H9 (cell line): ENCODE measurements around the gene FUT8. TPM values are rescaled to one million over a fixed set of nuclear protein-coding genes. Genes with fewer than 3 reads are reported as not detected.

ENCODE experiments used
- DNase-seq: peaks from one replicate; pipeline ENCODE4 v3.0.0-alpha.2; 2017
- H2AFZ ChIP-seq: one replicate; pipeline ENCODE4 v1.6.1; 2013; ENCODE audit warnings: mild to moderate bottlenecking, low read length, control low read depth, moderate library complexity
- H2AK5ac ChIP-seq: 2 replicates; pipeline ENCODE4 v1.6.1; 2013; ENCODE audit warnings: low read length, control low read depth, mixed read lengths; ENCODE audit not compliant: insufficient read length
- H2BK120ac ChIP-seq: one replicate; pipeline ENCODE4 v1.6.1; 2013; ENCODE audit warnings: low read depth, mild to moderate bottlenecking, low read length, control low read depth, inconsistent platforms; ENCODE audit not compliant: poor library complexity, severe bottlenecking
- H2BK12ac ChIP-seq: 2 replicates; pipeline ENCODE4 v1.6.1; 2013; ENCODE audit warnings: low read length, control low read depth, mixed read lengths, low read depth; ENCODE audit not compliant: insufficient read length
- H2BK15ac ChIP-seq: 2 replicates; pipeline ENCODE4 v1.6.1; 2013; ENCODE audit warnings: low read depth, low read length, control low read depth
- H2BK20ac ChIP-seq: one replicate; pipeline ENCODE4 v1.6.1; 2013; ENCODE audit warnings: low read depth, mild to moderate bottlenecking, low read length, control low read depth, inconsistent platforms; ENCODE audit not compliant: poor library complexity, severe bottlenecking
- H2BK5ac ChIP-seq: 2 replicates; pipeline ENCODE4 v1.6.1; 2013; ENCODE audit warnings: low read length, control low read depth, mixed read lengths; ENCODE audit not compliant: insufficient read length
- H3K14ac ChIP-seq: 2 replicates; pipeline ENCODE4 v1.6.1; 2013; ENCODE audit warnings: low read length, control low read depth; ENCODE audit not compliant: insufficient read depth
- H3K18ac ChIP-seq: 2 replicates; pipeline ENCODE4 v1.6.1; 2013; ENCODE audit warnings: low read depth, mild to moderate bottlenecking, mixed read lengths, low read length, control low read depth; ENCODE audit not compliant: insufficient read length
- H3K23ac ChIP-seq: 2 replicates; pipeline ENCODE4 v1.6.1; 2013; ENCODE audit warnings: low read length, control low read depth, mixed read lengths, low read depth; ENCODE audit not compliant: insufficient read length
- H3K23me2 ChIP-seq: 2 replicates; pipeline ENCODE4 v1.6.1; 2013; ENCODE audit warnings: low read depth, mild to moderate bottlenecking, mixed read lengths, low read length, control low read depth; ENCODE audit not compliant: insufficient read length, poor library complexity, severe bottlenecking
- H3K27ac ChIP-seq: 2 replicates; pipeline ENCODE4 v1.5.1; 2013; ENCODE audit warnings: low read length, control low read depth, mixed read lengths, low read depth; ENCODE audit not compliant: insufficient read length
- H3K27me3 ChIP-seq: 2 replicates; pipeline ENCODE4 v1.6.1; 2013; ENCODE audit warnings: low read length, control low read depth, inconsistent platforms; ENCODE audit not compliant: insufficient read depth
- H3K4ac ChIP-seq: 2 replicates; pipeline ENCODE4 v1.6.1; 2013; ENCODE audit warnings: low read depth, mild to moderate bottlenecking, control low read depth, inconsistent platforms, low read length, moderate library complexity
- H3K4me1 ChIP-seq: 2 replicates; pipeline ENCODE4 v1.6.1; 2013; ENCODE audit warnings: low read length, control low read depth, inconsistent platforms; ENCODE audit not compliant: insufficient read depth
- H3K4me2 ChIP-seq: 2 replicates; pipeline ENCODE4 v1.6.1; 2013; ENCODE audit warnings: low read length, control low read depth, mixed read lengths; ENCODE audit not compliant: insufficient read length, insufficient read depth
- H3K56ac ChIP-seq: 2 replicates; pipeline ENCODE4 v1.6.1; 2013; ENCODE audit warnings: low read depth, mild to moderate bottlenecking, mixed read lengths, low read length, control low read depth; ENCODE audit not compliant: insufficient read length
- H3K79me1 ChIP-seq: 2 replicates; pipeline ENCODE4 v1.6.1; 2013; ENCODE audit warnings: low read depth, mild to moderate bottlenecking, moderate library complexity, low read length, control low read depth, inconsistent platforms; ENCODE audit not compliant: insufficient read depth, poor library complexity, severe bottlenecking
- H3K79me2 ChIP-seq: 2 replicates; pipeline ENCODE4 v1.6.1; 2013; ENCODE audit warnings: low read length, control low read depth, inconsistent platforms; ENCODE audit not compliant: insufficient read depth
- H3K9ac ChIP-seq: 2 replicates; pipeline ENCODE4 v1.6.1; 2013; ENCODE audit warnings: low read length, control low read depth, mixed read lengths; ENCODE audit not compliant: insufficient read length; ENCODE audit errors: extremely low read depth
- H3K9me3 ChIP-seq: one replicate; pipeline ENCODE4 v1.6.1; 2013; ENCODE audit warnings: low read depth, low read length, inconsistent platforms; ENCODE audit not compliant: control insufficient read depth
- H3T11ph ChIP-seq: one replicate; pipeline ENCODE4 v1.6.1; 2013; ENCODE audit warnings: mild to moderate bottlenecking, low read length, control low read depth, inconsistent platforms
- H4K20me1 ChIP-seq: one replicate; pipeline ENCODE4 v1.6.1; 2013; ENCODE audit not compliant: control insufficient read depth, insufficient read length, insufficient read depth
- H4K5ac ChIP-seq: 2 replicates; pipeline ENCODE4 v1.6.1; 2013; ENCODE audit warnings: low read depth, mild to moderate bottlenecking, mixed read lengths, low read length, control low read depth; ENCODE audit not compliant: insufficient read length
- H4K8ac ChIP-seq: replicated peaks from 2 replicates; pipeline ENCODE4 v1.6.1; 2013; ENCODE audit warnings: low read length, control low read depth, mixed read lengths, low read depth; ENCODE audit not compliant: insufficient read length
- H4K91ac ChIP-seq: 2 replicates; pipeline ENCODE4 v1.6.1; 2013; ENCODE audit warnings: low read depth, mild to moderate bottlenecking, moderate library complexity, mixed read lengths, low read length, control low read depth; ENCODE audit not compliant: insufficient read length
- H3K27ac Mint-ChIP-seq, 3 experiments: 2 replicates in 2 of 3; 3 replicates in 1 of 3; pipeline ENCODE4 v1.8.0; 2020 to 2021; ENCODE audit warnings: mixed read lengths in 3 of 3, mild to moderate bottlenecking in 1 of 3, moderate library complexity in 1 of 3
- H3K27me3 Mint-ChIP-seq: 2 replicates; pipeline ENCODE4 v1.8.0; 2021; ENCODE audit warnings: low read depth, mild to moderate bottlenecking, moderate library complexity, mixed read lengths
- H3K36me3 Mint-ChIP-seq, 3 experiments: 2 replicates in 2 of 3; 3 replicates in 1 of 3; pipeline ENCODE4 v1.8.0; 2020 to 2021; ENCODE audit warnings: low read depth in 3 of 3, mixed read lengths in 3 of 3; ENCODE audit not compliant: insufficient read depth in 1 of 3
- H3K4me1 Mint-ChIP-seq, 2 experiments: 2 replicates each; pipeline ENCODE4 v1.8.0; 2020; ENCODE audit warnings: mixed read lengths in 2 of 2
- H3K4me3 Mint-ChIP-seq, 2 experiments: 2 replicates in 1 of 2; 3 replicates in 1 of 2; pipeline ENCODE4 v1.8.0; 2020 to 2021; ENCODE audit warnings: mild to moderate bottlenecking in 2 of 2, mixed read lengths in 2 of 2, moderate library complexity in 1 of 2
- H3K9me3 Mint-ChIP-seq, 2 experiments: 2 replicates in 1 of 2; 3 replicates in 1 of 2; pipeline ENCODE4 v1.8.0; 2020; ENCODE audit warnings: mild to moderate bottlenecking in 2 of 2, mixed read lengths in 2 of 2, moderate library complexity in 1 of 2
- WGBS: extraction: QIAGEN DNeasy Blood & Tissue Kit; methylation state at CpG from one replicate; pipeline ENCODE4 v1.1.7; 2013; ENCODE audit warnings: missing lambda C conversion rate, low lambda C conversion rate, mixed read lengths; ENCODE audit not compliant: insufficient read length; ENCODE audit errors: extremely low coverage; 5-methylcytosine and 5-hydroxymethylcytosine counted together
- total RNA-seq: library from RNA; stranded (reverse); gene quantifications from 2 replicates; pipeline ENCODE4 v1.2.1, GENCODE V29; 2021
- TF ChIP-seq, protein P1 (sequence below): fragments of 200-600 bp; sonication (generic); conservative IDR thresholded peaks from 3 replicates; pipeline ENCODE4 v1.8.0; 2021; ENCODE audit warnings: antibody characterized with exemption, mild to moderate bottlenecking

Gene FUT8
- total RNA-seq, 1 experiment from 2014 or later: 44.3 TPM

DNA sequence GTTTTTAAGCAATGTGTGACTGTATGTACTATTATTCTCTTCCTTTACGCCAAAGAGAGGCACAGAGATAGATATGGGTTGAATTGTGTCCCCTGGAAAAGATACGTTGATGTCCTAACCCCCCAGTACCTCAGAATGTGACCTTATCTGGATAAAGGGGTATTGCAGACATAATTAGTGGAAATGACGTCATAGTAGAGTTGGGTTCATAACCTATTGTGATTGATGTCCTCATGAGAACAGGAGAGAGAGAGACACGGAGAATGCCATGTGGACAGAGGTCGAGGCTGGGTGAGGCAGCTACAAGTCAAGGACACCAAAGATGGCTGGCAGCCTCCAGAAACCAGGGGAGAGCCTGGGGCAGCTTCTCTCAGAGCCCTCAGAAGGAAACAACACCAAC lies 376.3 kb downstream of the FUT8 start:
- Histone ChIP-seq H3K4ac (no peak overlapping the region), H3K18ac (no peak overlapping the region), H4K8ac (no peak overlapping the region), H2AK5ac (no peak overlapping the region), H3K4me1 (peaks cover 3% of the 10 kb centered on the region; the same call in 1 of the 2 replicates), H3K14ac (no peak overlapping the region), H3K23me2 (no peaks in the 10 kb centered on the region), H3K79me1 (no peaks in the 10 kb centered on the region), H2BK120ac (no peak overlapping the region), H3K27ac (no peak overlapping the region), H3K9me3 (no peaks in the 10 kb centered on the region), H2BK20ac (no peak overlapping the region), H3K27me3 (no peaks in the 10 kb centered on the region), H3T11ph (no peak overlapping the region), H3K4me2 (no peak overlapping the region), H4K5ac (no peak overlapping the region), H3K79me2 (no peaks in the 10 kb centered on the region), H2BK12ac (no peak overlapping the region), H3K56ac (no peak overlapping the region), H4K20me1 (peaks cover 2% of the 10 kb centered on the region), H3K9ac (no peak overlapping the region), H3K23ac (no peak overlapping the region), H2BK5ac (no peak overlapping the region), H4K91ac (no peak overlapping the region), H2BK15ac (no peak overlapping the region), H2AFZ (no peak overlapping the region)
- no peak overlapping the region for H3K4me3 Mint-ChIP-seq
- no peak for DNase-seq
- no peaks in the 10 kb centered on the region for H3K36me3 Mint-ChIP-seq
- H3K4me1 Mint-ChIP-seq: peaks cover 1 to 2% of the 10 kb centered on the region in 2 experiments; a peak in 2 of 4 replicates
- WGBS: no CpG with 5 or more reads among the region's 5 CpGs
- TF ChIP-seq, protein P1, sequence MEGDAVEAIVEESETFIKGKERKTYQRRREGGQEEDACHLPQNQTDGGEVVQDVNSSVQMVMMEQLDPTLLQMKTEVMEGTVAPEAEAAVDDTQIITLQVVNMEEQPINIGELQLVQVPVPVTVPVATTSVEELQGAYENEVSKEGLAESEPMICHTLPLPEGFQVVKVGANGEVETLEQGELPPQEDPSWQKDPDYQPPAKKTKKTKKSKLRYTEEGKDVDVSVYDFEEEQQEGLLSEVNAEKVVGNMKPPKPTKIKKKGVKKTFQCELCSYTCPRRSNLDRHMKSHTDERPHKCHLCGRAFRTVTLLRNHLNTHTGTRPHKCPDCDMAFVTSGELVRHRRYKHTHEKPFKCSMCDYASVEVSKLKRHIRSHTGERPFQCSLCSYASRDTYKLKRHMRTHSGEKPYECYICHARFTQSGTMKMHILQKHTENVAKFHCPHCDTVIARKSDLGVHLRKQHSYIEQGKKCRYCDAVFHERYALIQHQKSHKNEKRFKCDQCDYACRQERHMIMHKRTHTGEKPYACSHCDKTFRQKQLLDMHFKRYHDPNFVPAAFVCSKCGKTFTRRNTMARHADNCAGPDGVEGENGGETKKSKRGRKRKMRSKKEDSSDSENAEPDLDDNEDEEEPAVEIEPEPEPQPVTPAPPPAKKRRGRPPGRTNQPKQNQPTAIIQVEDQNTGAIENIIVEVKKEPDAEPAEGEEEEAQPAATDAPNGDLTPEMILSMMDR: no peak
- H3K27ac Mint-ChIP-seq: no peak overlapping the region
- no peaks in the 10 kb centered on the region; the same call in 1 of the 2 replicates for H3K27me3 Mint-ChIP-seq
- no peaks in the 10 kb centered on the region for H3K9me3 Mint-ChIP-seq
